ENCODE results near the gene BRD7.

- no peak for TF ChIP-seq CTCF (conservative IDR thresholded peaks at IDR 0.05; ENCODE audit: low read length)
- no peak for TF ChIP-seq EZH2phosphoT487 (IDR thresholded peaks at IDR 0.05; ENCODE audit: borderline replicate concordance)
These were observed 48.5 kb downstream of the BRD7 start for GRCh38 chr16:50320310-50320709.

All from Loucy (cell line).